Thyroid gland (tissue), 4 donors: Measurements from ENCODE around the gene RNASET2. TPM values are rescaled to one million over a fixed set of nuclear protein-coding genes. Genes with fewer than 3 reads are reported as not detected.

Experiments
- DNase-seq, 2 donors: peaks; one replicate each; pipeline ENCODE4 v3.0.0-alpha.2; 2019
- H3K27ac ChIP-seq, 3 donors: fragments of 200-600 bp; sonication (generic); 1 replicate in 2 of 3; 2 replicates in 1 of 3; pipeline ENCODE4 v1.5.1; 2016 to 2019; ENCODE audit warnings: mild to moderate bottlenecking in 1 of 3, moderate library complexity in 1 of 3
- H3K27me3 ChIP-seq: fragments of 200-600 bp; sonication (generic); one replicate; pipeline ENCODE4 v1.5.1; 2019
- H3K36me3 ChIP-seq, 2 donors: fragments of 200-600 bp; sonication (generic); one replicate each; pipeline ENCODE4 v1.5.1; 2016 to 2019
- H3K4me1 ChIP-seq, 2 donors: fragments of 200-600 bp; sonication (generic); one replicate each; pipeline ENCODE4 v1.5.1; 2017 to 2019
- H3K4me3 ChIP-seq, 3 donors: fragments of 200-600 bp; sonication (generic); replicated peaks in 1 of 3; 1 replicate in 2 of 3; 2 replicates in 1 of 3; pipeline ENCODE4 v1.5.1; 2016; ENCODE audit warnings: mild to moderate bottlenecking in 1 of 3
- H3K9me3 ChIP-seq: fragments of 200-600 bp; sonication (generic); one replicate; pipeline ENCODE4 v1.5.1; 2017
- CTCF ChIP-seq, 6 experiments: fragments of 200-600 bp in 3 of 6; fragments of 450-650 bp in 3 of 6; sonication (generic) in 3 of 6; IDR thresholded peaks; one replicate each; pipeline ENCODE4 v1.5.1; 2016 to 2019; ENCODE audit warnings: antibody characterized with exemption in 6 of 6, mild to moderate bottlenecking in 2 of 6, inconsistent platforms in 1 of 6, moderate library complexity in 1 of 6
- POLR2A ChIP-seq, 2 donors: fragments of 450-650 bp; IDR thresholded peaks; one replicate each; pipeline ENCODE4 v1.6.1; 2017; ENCODE audit warnings: antibody characterized with exemption in 2 of 2, mild to moderate bottlenecking in 2 of 2, moderate library complexity in 1 of 2
- WGBS, 2 donors: methylation state at CpG; one replicate each; pipeline ENCODE4 v1.1.5; 2017; 5-methylcytosine and 5-hydroxymethylcytosine counted together
- intact Hi-C: fragments of 100-400 bp; cut with DNase I; formaldehyde crosslinking; loops from one replicate; pipeline ENCODE4 v1.15.1; 2023
- total RNA-seq, 4 donors: library from RNA; depleted of rRNA; stranded (reverse); fragments of >200 nt; gene quantifications; one replicate each; pipeline ENCODE4 v1.2.3, GENCODE V29; 2016

RNASET2 gene
- total RNA-seq, 4 donors from 2014 or later, result 51.6 to 138 (median 109) TPM

- H3K4me1 ChIP-seq, result no peaks in the 10 kb centered on the region
- intact Hi-C loops, result no loop called here
- H3K27me3 ChIP-seq, result no peaks in the 10 kb centered on the region
- 89 to 91% methylated on average over 8 of the region's 8 CpGs for WGBS, 2 donors
- no peak overlapping the region for H3K4me3 ChIP-seq
- TF ChIP-seq POLR2A (IDR thresholded peaks at IDR 0.05), result no peak
- no peak for TF ChIP-seq CTCF (IDR thresholded peaks at IDR 0.05)
- no peak for DNase-seq
- H3K9me3 ChIP-seq, result no peaks in the 10 kb centered on the region
- H3K27ac ChIP-seq, result no peak overlapping the region
- no peaks in the 10 kb centered on the region for H3K36me3 ChIP-seq
Measured at GRCh38 chr6:166903027-166903426, 53.3 kb downstream of the RNASET2 start.

DNA sequence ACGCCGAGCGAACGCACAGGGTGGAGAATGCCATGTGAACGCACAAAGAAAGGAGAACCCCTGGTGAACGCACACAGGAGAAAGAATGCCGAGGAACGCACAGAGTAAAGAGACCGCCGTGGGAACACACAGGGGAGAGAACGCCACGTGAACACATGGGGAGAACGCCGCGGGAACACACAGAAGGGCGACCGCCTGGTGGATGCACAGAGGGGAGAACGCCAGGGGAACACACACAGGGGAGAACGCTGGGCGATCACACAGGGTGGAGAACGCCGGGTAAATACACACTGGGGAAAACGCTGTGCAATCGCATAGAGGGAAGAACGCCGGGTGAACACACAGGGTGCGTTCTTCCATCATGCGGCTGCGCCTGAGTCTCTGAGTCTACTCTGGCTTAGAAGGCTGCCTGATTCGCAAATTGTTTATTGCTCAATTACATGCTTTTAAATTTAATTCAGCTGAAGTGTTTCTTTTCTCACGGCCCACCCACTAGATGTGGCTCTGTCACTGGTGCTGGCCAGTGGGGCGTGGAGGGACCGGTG, 54.1 kb downstream of the RNASET2 start:
- H3K4me1 ChIP-seq, result no peaks in the 10 kb centered on the region
- H3K27me3 ChIP-seq, result no peaks in the 10 kb centered on the region
- intact Hi-C loops, result no loop called here
- no peak for DNase-seq
- no peaks in the 10 kb centered on the region for H3K9me3 ChIP-seq
- no peak overlapping the region for H3K4me3 ChIP-seq
- WGBS, 2 donors, result 90% methylated on average over 33 of the region's 33 CpGs
- no peak overlapping the region for H3K27ac ChIP-seq
- H3K36me3 ChIP-seq, result no peaks in the 10 kb centered on the region
- TF ChIP-seq CTCF (IDR thresholded peaks at IDR 0.05) (no peak), POLR2A (IDR thresholded peaks at IDR 0.05) (no peak)

GRCh38 chr6:166901626-166902025, 54.7 kb downstream of the RNASET2 start:
- Histone ChIP-seq H3K36me3 (no peaks in the 10 kb centered on the region), H3K27ac (no peak overlapping the region), H3K4me3 (no peak overlapping the region), H3K9me3 (no peaks in the 10 kb centered on the region), H3K27me3 (no peaks in the 10 kb centered on the region), H3K4me1 (no peaks in the 10 kb centered on the region)
- no peak for DNase-seq
- TF ChIP-seq POLR2A (IDR thresholded peaks at IDR 0.05) (no peak), CTCF (IDR thresholded peaks at IDR 0.05) (no peak)
- intact Hi-C loops, result no loop called here
- WGBS, 2 donors, result 92 to 95% methylated on average over 45 of the region's 45 CpGs

GRCh38 chr6:166900956-166901607, 55.3 kb downstream of the RNASET2 start:
- intact Hi-C loops, result no loop called here
- no peak for DNase-seq
- 93 to 95% methylated on average over 53 of the region's 53 CpGs for WGBS, 2 donors

More at GRCh38 chr6:166900956-166901607, 55.3 kb downstream of the RNASET2 start:
- no peaks in the 10 kb centered on the region for H3K27me3 ChIP-seq
- no peaks in the 10 kb centered on the region for H3K4me1 ChIP-seq
- H3K36me3 ChIP-seq, result no peaks in the 10 kb centered on the region
- no peaks in the 10 kb centered on the region for H3K9me3 ChIP-seq
- no peak overlapping the region for H3K27ac ChIP-seq
- TF ChIP-seq CTCF (IDR thresholded peaks at IDR 0.05), result no peak
- no peak for TF ChIP-seq POLR2A (IDR thresholded peaks at IDR 0.05)
- H3K4me3 ChIP-seq, result no peak overlapping the region
